GM19023 (cell line): Measurements from ENCODE around the gene AATF.
"Not testable (repeated sequence)": the region's sequence is repeated elsewhere in the genome, so short reads cannot be mapped to it uniquely, and the experiment has no call there.

Source experiments
- ATAC-seq: cut with Tn5 transposase; IDR thresholded peaks from one replicate; pipeline ENCODE4 v1.9.1; 2021; ENCODE audit warnings: mild to moderate bottlenecking, moderate library complexity; ENCODE audit not compliant: unreplicated experiment

Gene AATF

GRCh38 chr17:37068266-37068665 is 119.5 kb downstream of the AATF start:
- ATAC-seq, result no peak

DNA sequence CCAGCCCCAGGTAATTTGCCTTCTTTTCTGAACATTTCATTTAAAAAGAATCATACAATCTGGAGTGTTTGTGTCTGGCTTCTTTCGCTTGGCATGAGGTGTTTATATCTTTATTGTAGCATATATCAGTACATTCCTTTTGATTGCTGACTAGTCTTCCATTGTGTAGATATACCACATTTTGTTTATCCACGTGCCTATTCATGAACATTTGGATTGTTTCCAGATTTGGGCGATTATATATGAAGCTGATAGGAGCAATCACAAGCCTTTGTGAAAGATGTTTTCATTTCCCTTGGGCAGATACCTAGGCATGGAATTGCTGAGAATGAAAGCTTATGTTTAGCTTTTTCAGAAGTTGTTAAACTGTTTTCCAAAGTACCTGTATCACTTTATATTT is 120.3 kb downstream of the AATF start:
- no peak for ATAC-seq

DNA sequence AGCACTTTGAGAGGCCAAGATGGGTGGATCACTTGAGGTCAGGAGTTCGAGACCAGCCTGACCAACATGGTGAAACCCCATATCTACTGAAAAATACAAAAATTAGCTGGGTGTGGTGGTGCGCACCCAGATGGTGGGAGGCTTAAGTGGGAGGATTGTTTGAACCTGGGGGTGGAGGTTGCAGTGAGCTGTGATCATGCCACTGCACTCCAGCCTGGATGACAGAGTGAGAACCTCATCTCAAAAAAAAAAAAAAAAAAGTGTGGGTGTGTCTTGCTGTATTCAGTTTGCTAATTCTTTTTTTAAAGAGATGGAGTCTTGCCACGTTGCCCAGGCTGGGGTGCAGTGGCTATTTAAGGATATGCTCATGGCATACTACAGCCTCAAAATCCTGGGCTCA is 124.7 kb downstream of the AATF start:
- not testable (repeated sequence) for ATAC-seq

DNA sequence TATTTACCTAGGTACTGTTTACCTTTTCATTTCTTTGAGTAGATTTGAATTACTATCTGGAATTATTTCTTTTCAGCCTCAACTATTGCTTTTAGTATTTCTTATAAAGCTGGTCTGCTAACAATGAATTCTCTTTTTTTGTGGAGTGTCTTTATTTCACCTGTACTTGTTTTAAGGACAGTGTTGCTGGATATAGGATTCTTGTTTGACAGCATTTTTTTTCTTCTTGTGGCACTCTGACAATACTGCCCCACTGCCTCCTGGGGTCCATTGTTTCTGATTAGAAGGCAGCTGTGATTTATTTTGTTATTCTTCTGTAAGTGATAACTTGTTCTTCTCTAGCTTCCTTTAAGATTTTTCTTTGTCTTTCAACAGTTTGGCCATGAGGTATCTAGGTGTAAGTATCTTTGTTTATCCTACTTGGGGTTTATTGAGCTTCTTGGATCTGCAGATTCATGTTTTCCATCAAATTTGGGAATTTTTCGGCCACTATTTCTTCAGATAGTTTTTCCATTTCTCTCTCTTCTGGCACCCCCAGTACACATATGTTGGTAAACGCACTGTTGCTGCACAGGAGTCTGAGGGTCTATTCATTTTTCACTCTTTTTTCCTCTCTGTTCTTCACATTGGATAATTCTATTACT is 130.4 kb downstream of the AATF start:
- no peak for ATAC-seq

GRCh38 chr17:37079735-37080134 is 131.0 kb downstream of the AATF start:
- ATAC-seq, result no peak

DNA sequence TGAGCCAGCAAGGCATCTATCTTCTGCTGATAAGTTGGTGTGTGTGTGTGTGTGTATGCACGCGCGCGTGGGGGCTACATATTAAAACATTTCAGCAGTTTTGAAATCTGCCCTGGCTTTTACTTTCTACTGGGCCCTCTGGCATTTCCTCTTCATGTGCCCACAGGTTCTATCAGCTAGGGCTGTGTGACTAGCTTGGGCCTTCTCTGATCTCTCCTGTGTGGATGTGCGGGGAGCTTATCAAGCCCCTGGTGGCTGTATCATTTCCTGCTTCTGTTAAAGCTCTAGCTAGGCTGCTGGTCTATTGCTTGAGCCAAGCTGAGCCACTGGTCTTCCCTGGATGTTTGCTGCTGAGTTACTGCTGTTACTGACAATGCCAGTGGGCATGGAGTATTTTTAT is 132.5 kb downstream of the AATF start:
- no peak for ATAC-seq

DNA sequence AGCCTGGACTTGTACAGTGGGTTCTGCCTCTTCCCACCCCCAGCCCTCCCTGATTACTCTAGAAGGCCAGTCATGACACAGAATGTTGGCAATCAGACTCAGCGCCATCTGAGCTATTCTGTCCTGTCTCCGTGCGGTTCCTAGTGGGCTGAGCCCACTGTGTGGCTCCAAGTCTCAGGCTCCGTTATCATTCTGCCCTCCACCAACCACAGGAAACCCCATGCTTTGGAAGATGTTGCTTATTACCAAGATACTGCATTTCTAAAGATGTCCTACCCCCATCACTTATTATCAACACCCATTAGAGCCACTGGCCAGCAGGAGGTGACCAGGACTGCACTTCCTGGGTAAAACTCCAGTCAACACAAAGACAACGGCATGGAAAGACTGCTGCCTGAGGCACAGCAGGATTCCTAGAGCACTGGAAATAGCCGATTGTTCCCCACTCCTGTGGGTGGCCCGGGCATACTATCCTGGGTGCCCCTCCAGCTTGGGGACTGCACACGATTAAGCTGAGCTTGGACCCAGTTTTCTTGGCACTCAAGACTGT is 133.6 kb downstream of the AATF start:
- no peak for ATAC-seq

DNA sequence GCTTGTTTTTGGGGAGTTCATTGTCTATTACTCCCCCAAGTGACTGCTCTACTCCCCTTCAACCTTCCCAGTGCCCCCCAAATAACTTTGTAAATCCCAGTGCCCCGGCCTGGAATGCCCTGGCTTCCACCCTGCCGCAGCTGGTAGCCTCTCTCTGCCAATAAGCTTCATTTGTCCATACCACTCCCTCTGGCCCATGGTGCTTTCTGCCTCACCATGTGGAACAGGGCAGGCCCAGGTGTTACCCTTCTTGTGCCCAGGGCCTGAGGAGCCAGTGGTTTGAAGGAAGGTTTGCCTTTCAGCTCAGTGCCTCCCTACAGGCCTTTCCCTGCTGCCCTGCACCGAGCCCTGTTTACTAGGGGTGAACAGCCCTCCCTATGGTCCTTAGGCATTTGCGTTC is 134.2 kb downstream of the AATF start:
- no peak for ATAC-seq

DNA sequence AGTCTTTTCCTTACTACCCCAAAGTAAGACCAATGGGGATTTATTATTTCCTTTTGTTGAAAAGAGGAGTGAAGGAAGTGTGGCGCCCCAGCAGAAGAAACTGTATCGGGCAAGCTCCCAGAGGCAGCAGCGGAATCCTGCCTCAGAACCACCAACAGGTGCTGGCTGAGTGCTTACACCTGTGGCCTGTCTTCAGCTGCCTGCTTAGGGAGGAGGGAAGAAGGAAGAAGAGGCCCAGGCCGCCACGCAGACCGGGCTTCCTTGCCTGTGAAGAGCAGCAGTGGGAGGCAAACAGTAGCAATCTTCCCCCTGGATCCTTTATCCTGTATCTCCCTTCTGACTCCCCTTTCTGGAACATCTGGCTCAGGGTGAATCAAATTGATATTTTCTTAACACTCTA is 134.7 kb downstream of the AATF start:
- no peak for ATAC-seq

GRCh38 chr17:37084372-37084771 is 135.6 kb downstream of the AATF start:
- no peak for ATAC-seq

- no peak for ATAC-seq
Observed at GRCh38 chr17:37086334-37086733, 137.6 kb downstream of the AATF start.

GRCh38 chr17:37086948-37087347 is 138.2 kb downstream of the AATF start:
- no peak for ATAC-seq

DNA sequence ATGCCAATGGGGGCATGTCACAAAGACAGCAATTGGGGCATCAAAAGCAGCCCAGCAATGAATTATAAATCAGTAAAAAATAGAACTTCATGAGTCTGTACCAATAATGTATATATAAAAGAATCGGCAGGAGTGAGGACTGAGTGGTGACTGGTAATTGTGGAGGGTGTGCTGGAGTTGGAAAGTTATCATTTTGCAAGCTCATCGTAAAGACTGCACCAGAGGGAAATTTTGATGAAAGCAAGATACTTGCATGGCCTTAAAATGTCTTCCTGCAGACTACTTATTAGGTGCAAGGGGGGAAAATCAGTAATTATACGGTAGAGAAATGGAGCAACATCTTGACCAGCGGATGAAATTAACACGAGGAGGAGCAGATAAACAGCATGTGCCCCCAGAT is 138.9 kb downstream of the AATF start:
- ATAC-seq, result no peak

GRCh38 chr17:37088459-37088858 is 139.7 kb downstream of the AATF start:
- no peak for ATAC-seq

GRCh38 chr17:37088913-37089312 is 140.2 kb downstream of the AATF start:
- ATAC-seq, result no peak

GRCh38 chr17:37089956-37090355 is 141.2 kb downstream of the AATF start:
- peak; percentile 50 for ATAC-seq

DNA sequence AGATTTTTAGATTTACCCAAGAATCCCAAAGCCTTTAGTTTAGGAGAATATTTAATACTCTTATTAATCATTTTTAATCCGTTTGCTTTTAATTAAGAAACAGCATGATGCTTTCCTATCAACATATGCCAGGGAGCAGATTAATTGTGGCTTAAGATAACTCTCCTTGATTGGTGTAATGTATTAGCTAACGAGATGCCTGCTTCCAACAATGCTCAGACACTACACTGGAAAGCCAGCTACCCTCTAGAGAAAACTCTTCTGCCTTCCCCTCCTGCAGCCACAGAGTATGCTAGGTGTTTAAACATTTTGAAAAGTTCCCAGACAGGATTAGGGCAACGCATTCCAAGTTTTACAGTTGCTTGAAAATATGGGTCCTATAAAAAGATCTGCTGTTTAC is 142.2 kb downstream of the AATF start:
- no peak for ATAC-seq

- no peak for ATAC-seq
Observed at GRCh38 chr17:37092071-37092470, 143.3 kb downstream of the AATF start.

DNA sequence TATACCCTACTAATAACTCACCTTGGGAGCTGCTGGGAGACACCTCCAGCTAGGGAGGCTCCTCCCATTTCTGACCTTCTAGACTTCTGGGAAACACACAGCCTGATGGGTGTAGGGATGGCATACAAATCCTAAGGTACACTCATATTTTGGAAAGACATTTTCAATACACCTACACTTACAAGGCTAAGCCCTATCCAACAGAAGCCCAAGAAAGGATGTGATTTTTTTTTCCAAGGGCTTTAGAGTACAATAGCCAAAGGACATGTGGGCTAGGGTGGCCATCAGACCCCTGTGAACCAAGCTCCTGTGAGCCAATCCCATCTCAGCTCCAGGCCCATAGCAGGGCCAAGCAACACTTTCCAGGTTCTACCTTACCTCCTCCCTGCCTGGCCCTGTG is 143.9 kb downstream of the AATF start:
- ATAC-seq, result no peak

DNA sequence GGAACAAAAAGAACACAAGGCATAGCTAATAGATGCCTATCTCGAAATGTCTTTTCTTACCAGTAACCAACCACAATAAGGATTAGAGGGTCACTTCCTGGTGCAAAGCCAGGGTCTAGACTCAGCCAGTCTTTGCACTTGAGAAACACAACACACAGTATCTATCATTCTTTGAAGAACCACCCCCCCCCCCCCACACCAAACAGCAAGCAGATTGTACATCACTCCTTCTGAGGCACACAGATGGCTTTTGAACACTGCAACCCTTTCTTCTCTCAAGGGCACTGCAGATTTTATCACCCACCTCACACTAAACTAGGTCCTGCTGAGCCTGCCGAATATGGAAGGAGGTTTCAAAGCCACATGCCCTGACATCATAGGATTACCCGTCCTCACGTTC is 145.6 kb downstream of the AATF start:
- ATAC-seq, result no peak

DNA sequence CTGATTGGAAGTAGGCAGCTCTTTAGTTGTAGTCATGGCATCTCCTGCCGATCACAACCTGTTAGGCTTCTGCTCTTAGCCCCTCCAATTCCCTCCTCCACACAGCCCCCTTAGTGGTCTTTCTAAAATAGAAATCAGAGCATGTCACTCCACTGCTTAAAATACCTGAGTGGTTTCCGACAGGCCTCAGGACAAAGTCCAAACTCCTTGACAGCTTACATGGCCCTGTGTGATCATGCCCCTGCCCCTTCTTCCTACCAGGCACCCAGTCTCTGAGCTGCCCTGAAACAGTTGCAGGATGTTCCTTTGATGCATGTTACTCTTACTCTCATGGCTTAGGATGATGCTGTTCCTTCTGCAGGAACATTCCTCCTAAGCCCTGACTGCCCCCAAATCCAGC is 147.3 kb downstream of the AATF start:
- no peak for ATAC-seq

GRCh38 chr17:37097154-37097553 is 148.4 kb downstream of the AATF start:
- ATAC-seq, result no peak

- no peak for ATAC-seq
Observed at GRCh38 chr17:37098152-37098551, 149.4 kb downstream of the AATF start.
